H9 (cell line): ENCODE data around the gene SLC25A41. TPM values are rescaled to one million over a fixed set of nuclear protein-coding genes. Genes with fewer than 3 reads are reported as not detected.
"Not testable (repeated sequence)": the region's sequence is repeated elsewhere in the genome, so short reads cannot be mapped to it uniquely, and the experiment has no call there.

Experiments
- DNase-seq: peaks from one replicate; pipeline ENCODE4 v3.0.0-alpha.2; 2017
- H2AFZ ChIP-seq: one replicate; pipeline ENCODE4 v1.6.1; 2013; ENCODE audit warnings: mild to moderate bottlenecking, low read length, control low read depth, moderate library complexity
- H2AK5ac ChIP-seq: 2 replicates; pipeline ENCODE4 v1.6.1; 2013; ENCODE audit warnings: low read length, control low read depth, mixed read lengths; ENCODE audit not compliant: insufficient read length
- H2BK120ac ChIP-seq: one replicate; pipeline ENCODE4 v1.6.1; 2013; ENCODE audit warnings: low read depth, mild to moderate bottlenecking, low read length, control low read depth, inconsistent platforms; ENCODE audit not compliant: poor library complexity, severe bottlenecking
- H2BK12ac ChIP-seq: 2 replicates; pipeline ENCODE4 v1.6.1; 2013; ENCODE audit warnings: low read length, control low read depth, mixed read lengths, low read depth; ENCODE audit not compliant: insufficient read length
- H2BK15ac ChIP-seq: 2 replicates; pipeline ENCODE4 v1.6.1; 2013; ENCODE audit warnings: low read depth, low read length, control low read depth
- H2BK20ac ChIP-seq: one replicate; pipeline ENCODE4 v1.6.1; 2013; ENCODE audit warnings: low read depth, mild to moderate bottlenecking, low read length, control low read depth, inconsistent platforms; ENCODE audit not compliant: poor library complexity, severe bottlenecking
- H2BK5ac ChIP-seq: 2 replicates; pipeline ENCODE4 v1.6.1; 2013; ENCODE audit warnings: low read length, control low read depth, mixed read lengths; ENCODE audit not compliant: insufficient read length
- H3K14ac ChIP-seq: 2 replicates; pipeline ENCODE4 v1.6.1; 2013; ENCODE audit warnings: low read length, control low read depth; ENCODE audit not compliant: insufficient read depth
- H3K18ac ChIP-seq: 2 replicates; pipeline ENCODE4 v1.6.1; 2013; ENCODE audit warnings: low read depth, mild to moderate bottlenecking, mixed read lengths, low read length, control low read depth; ENCODE audit not compliant: insufficient read length
- H3K23ac ChIP-seq: 2 replicates; pipeline ENCODE4 v1.6.1; 2013; ENCODE audit warnings: low read length, control low read depth, mixed read lengths, low read depth; ENCODE audit not compliant: insufficient read length
- H3K23me2 ChIP-seq: 2 replicates; pipeline ENCODE4 v1.6.1; 2013; ENCODE audit warnings: low read depth, mild to moderate bottlenecking, mixed read lengths, low read length, control low read depth; ENCODE audit not compliant: insufficient read length, poor library complexity, severe bottlenecking
- H3K27ac ChIP-seq: 2 replicates; pipeline ENCODE4 v1.5.1; 2013; ENCODE audit warnings: low read length, control low read depth, mixed read lengths, low read depth; ENCODE audit not compliant: insufficient read length
- H3K27me3 ChIP-seq: 2 replicates; pipeline ENCODE4 v1.6.1; 2013; ENCODE audit warnings: low read length, control low read depth, inconsistent platforms; ENCODE audit not compliant: insufficient read depth
- H3K4ac ChIP-seq: 2 replicates; pipeline ENCODE4 v1.6.1; 2013; ENCODE audit warnings: low read depth, mild to moderate bottlenecking, control low read depth, inconsistent platforms, low read length, moderate library complexity
- H3K4me1 ChIP-seq: 2 replicates; pipeline ENCODE4 v1.6.1; 2013; ENCODE audit warnings: low read length, control low read depth, inconsistent platforms; ENCODE audit not compliant: insufficient read depth
- H3K4me2 ChIP-seq: 2 replicates; pipeline ENCODE4 v1.6.1; 2013; ENCODE audit warnings: low read length, control low read depth, mixed read lengths; ENCODE audit not compliant: insufficient read length, insufficient read depth
- H3K56ac ChIP-seq: 2 replicates; pipeline ENCODE4 v1.6.1; 2013; ENCODE audit warnings: low read depth, mild to moderate bottlenecking, mixed read lengths, low read length, control low read depth; ENCODE audit not compliant: insufficient read length
- H3K79me1 ChIP-seq: 2 replicates; pipeline ENCODE4 v1.6.1; 2013; ENCODE audit warnings: low read depth, mild to moderate bottlenecking, moderate library complexity, low read length, control low read depth, inconsistent platforms; ENCODE audit not compliant: insufficient read depth, poor library complexity, severe bottlenecking
- H3K79me2 ChIP-seq: 2 replicates; pipeline ENCODE4 v1.6.1; 2013; ENCODE audit warnings: low read length, control low read depth, inconsistent platforms; ENCODE audit not compliant: insufficient read depth
- H3K9ac ChIP-seq: 2 replicates; pipeline ENCODE4 v1.6.1; 2013; ENCODE audit warnings: low read length, control low read depth, mixed read lengths; ENCODE audit not compliant: insufficient read length; ENCODE audit errors: extremely low read depth
- H3K9me3 ChIP-seq: one replicate; pipeline ENCODE4 v1.6.1; 2013; ENCODE audit warnings: low read depth, low read length, inconsistent platforms; ENCODE audit not compliant: control insufficient read depth
- H3T11ph ChIP-seq: one replicate; pipeline ENCODE4 v1.6.1; 2013; ENCODE audit warnings: mild to moderate bottlenecking, low read length, control low read depth, inconsistent platforms
- H4K20me1 ChIP-seq: one replicate; pipeline ENCODE4 v1.6.1; 2013; ENCODE audit not compliant: control insufficient read depth, insufficient read length, insufficient read depth
- H4K5ac ChIP-seq: 2 replicates; pipeline ENCODE4 v1.6.1; 2013; ENCODE audit warnings: low read depth, mild to moderate bottlenecking, mixed read lengths, low read length, control low read depth; ENCODE audit not compliant: insufficient read length
- H4K8ac ChIP-seq: replicated peaks from 2 replicates; pipeline ENCODE4 v1.6.1; 2013; ENCODE audit warnings: low read length, control low read depth, mixed read lengths, low read depth; ENCODE audit not compliant: insufficient read length
- H4K91ac ChIP-seq: 2 replicates; pipeline ENCODE4 v1.6.1; 2013; ENCODE audit warnings: low read depth, mild to moderate bottlenecking, moderate library complexity, mixed read lengths, low read length, control low read depth; ENCODE audit not compliant: insufficient read length
- H3K27ac Mint-ChIP-seq, 3 experiments: 2 replicates in 2 of 3; 3 replicates in 1 of 3; pipeline ENCODE4 v1.8.0; 2020 to 2021; ENCODE audit warnings: mixed read lengths in 3 of 3, mild to moderate bottlenecking in 1 of 3, moderate library complexity in 1 of 3
- H3K27me3 Mint-ChIP-seq: 2 replicates; pipeline ENCODE4 v1.8.0; 2021; ENCODE audit warnings: low read depth, mild to moderate bottlenecking, moderate library complexity, mixed read lengths
- H3K36me3 Mint-ChIP-seq, 3 experiments: 2 replicates in 2 of 3; 3 replicates in 1 of 3; pipeline ENCODE4 v1.8.0; 2020 to 2021; ENCODE audit warnings: low read depth in 3 of 3, mixed read lengths in 3 of 3; ENCODE audit not compliant: insufficient read depth in 1 of 3
- H3K4me1 Mint-ChIP-seq, 2 experiments: 2 replicates each; pipeline ENCODE4 v1.8.0; 2020; ENCODE audit warnings: mixed read lengths in 2 of 2
- H3K4me3 Mint-ChIP-seq, 2 experiments: 2 replicates in 1 of 2; 3 replicates in 1 of 2; pipeline ENCODE4 v1.8.0; 2020 to 2021; ENCODE audit warnings: mild to moderate bottlenecking in 2 of 2, mixed read lengths in 2 of 2, moderate library complexity in 1 of 2
- H3K9me3 Mint-ChIP-seq, 2 experiments: 2 replicates in 1 of 2; 3 replicates in 1 of 2; pipeline ENCODE4 v1.8.0; 2020; ENCODE audit warnings: mild to moderate bottlenecking in 2 of 2, mixed read lengths in 2 of 2, moderate library complexity in 1 of 2
- WGBS: extraction: QIAGEN DNeasy Blood & Tissue Kit; methylation state at CpG from one replicate; pipeline ENCODE4 v1.1.7; 2013; ENCODE audit warnings: missing lambda C conversion rate, low lambda C conversion rate, mixed read lengths; ENCODE audit not compliant: insufficient read length; ENCODE audit errors: extremely low coverage; 5-methylcytosine and 5-hydroxymethylcytosine counted together
- total RNA-seq: library from RNA; stranded (reverse); gene quantifications from 2 replicates; pipeline ENCODE4 v1.2.1, GENCODE V29; 2021
- TF ChIP-seq, protein P1 (sequence below): fragments of 200-600 bp; sonication (generic); conservative IDR thresholded peaks from 3 replicates; pipeline ENCODE4 v1.8.0; 2021; ENCODE audit warnings: antibody characterized with exemption, mild to moderate bottlenecking

The SLC25A41 gene
- total RNA-seq, 1 experiment from 2014 or later, result 0.20 TPM

DNA sequence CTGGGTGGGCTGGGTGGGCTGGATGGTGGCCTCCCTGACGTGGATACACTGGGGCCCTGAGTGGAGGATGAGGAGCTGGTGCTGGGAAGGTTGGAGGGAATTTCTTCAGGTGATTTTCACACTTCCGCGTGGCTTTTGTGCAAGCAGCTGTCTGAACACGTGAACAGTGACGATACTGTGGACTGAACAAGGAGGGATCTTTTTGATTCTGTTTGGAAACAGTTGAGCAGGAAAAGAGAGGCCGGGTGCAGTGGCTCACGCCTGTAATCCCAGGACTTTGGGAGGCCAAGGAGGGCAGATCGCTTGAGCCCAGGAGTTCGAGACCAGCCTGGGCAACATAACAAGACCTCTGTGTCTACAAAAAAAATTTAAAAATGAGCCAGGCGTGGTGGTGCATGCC is 31.5 kb downstream of the SLC25A41 start:
- no peak overlapping the region; a peak in 1 of 5 replicates for H3K4me3 Mint-ChIP-seq
- H4K5ac ChIP-seq, result no peak overlapping the region

DNA sequence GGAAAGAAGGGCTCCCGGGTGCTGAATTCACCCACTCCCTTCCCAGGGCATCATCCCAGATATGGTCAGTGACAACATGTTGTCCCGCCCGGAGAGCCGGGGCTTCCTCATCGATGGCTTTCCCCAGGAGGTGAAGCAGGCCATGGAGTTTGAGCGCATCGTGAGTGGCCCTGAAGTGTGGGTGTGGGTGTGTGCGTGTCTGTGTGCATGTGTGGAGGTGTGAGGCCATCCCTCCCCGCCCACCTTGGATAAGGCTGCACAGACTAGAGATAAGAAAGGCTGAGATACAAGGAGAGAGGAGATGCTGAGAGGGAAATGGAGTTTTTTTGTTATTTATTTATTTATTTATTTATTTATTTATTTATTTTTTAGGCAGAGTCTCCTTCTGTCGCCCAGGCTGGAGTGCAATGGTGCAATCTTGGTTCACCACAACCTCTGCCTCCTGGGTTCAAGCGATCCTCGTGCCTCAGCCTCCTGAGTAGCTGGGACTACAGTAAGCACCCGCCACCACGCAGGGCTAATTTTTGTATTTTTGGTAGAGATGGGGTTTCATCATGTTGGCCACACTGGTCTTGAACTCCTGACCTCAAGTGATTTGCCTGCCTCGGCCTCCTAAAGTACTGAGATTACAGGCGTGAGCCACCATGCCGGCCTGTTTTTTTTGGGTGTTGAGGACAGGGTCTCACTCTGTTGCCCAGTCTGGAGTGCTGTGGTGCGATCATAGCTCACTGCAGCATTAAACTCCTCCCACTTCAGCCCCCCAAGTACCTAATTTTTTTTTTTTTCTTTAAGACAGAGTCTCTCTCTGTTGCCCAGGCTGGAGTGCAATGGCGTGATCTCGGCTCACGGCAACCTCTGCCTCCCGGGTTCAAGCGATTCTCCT is 33.3 kb downstream of the SLC25A41 start:
- not testable (repeated sequence) for H2AK5ac ChIP-seq, H4K20me1 ChIP-seq, H3K27ac ChIP-seq, H3K9me3 Mint-ChIP-seq, H3K4me3 Mint-ChIP-seq, H4K5ac ChIP-seq, H3K23me2 ChIP-seq, H2BK20ac ChIP-seq, H3K79me2 ChIP-seq, H3K23ac ChIP-seq, H2BK120ac ChIP-seq, H3K4me1 ChIP-seq, H3K27me3 Mint-ChIP-seq, H3T11ph ChIP-seq, H2AFZ ChIP-seq, H3K56ac ChIP-seq, H3K27me3 ChIP-seq, H3K14ac ChIP-seq, H3K4ac ChIP-seq, H3K4me1 Mint-ChIP-seq, H3K4me2 ChIP-seq, H2BK12ac ChIP-seq, H2BK5ac ChIP-seq, H3K18ac ChIP-seq, H3K9me3 ChIP-seq, H3K9ac ChIP-seq, H4K91ac ChIP-seq, H3K79me1 ChIP-seq, DNase-seq, H2BK15ac ChIP-seq, H3K36me3 Mint-ChIP-seq, H4K8ac ChIP-seq
- H3K27ac Mint-ChIP-seq, result peak overlapping the region in 1 of 3 experiments; percentile 74; a peak in 1 of 7 replicates
- no CpG with 5 or more reads among the region's 23 CpGs for WGBS

More for the DNA sequence above, 31.5 kb downstream of the SLC25A41 start:
- no peak overlapping the region for H4K8ac ChIP-seq
- H2BK15ac ChIP-seq, result no peak overlapping the region
- no peak overlapping the region for H3T11ph ChIP-seq
- no peak overlapping the region for H3K4ac ChIP-seq
- no peak overlapping the region for H3K9ac ChIP-seq
- no peak overlapping the region; a peak in 2 of 7 replicates for H3K27ac Mint-ChIP-seq
- H2BK20ac ChIP-seq, result no peak overlapping the region
- H3K27me3 Mint-ChIP-seq, result no peaks in the 10 kb centered on the region; the same call in 1 of the 2 replicates
- no peak overlapping the region for H2BK120ac ChIP-seq
- no peak overlapping the region for H4K91ac ChIP-seq
- H2AFZ ChIP-seq, result no peak overlapping the region
- no peak overlapping the region for H3K14ac ChIP-seq
- no peak overlapping the region for H3K27ac ChIP-seq
- no peaks in the 10 kb centered on the region for H3K23me2 ChIP-seq
- no peaks in the 10 kb centered on the region for H3K79me1 ChIP-seq
- H2BK12ac ChIP-seq, result no peak overlapping the region
- no CpG with 5 or more reads among the region's 10 CpGs for WGBS
- no peaks in the 10 kb centered on the region for H3K36me3 Mint-ChIP-seq
- no peaks in the 10 kb centered on the region for H3K9me3 ChIP-seq
- H2AK5ac ChIP-seq, result no peak overlapping the region
- H3K4me2 ChIP-seq, result no peak overlapping the region
- no peak overlapping the region for H3K56ac ChIP-seq
- H3K18ac ChIP-seq, result no peak overlapping the region
- no peaks in the 10 kb centered on the region; a peak in 1 of 5 replicates for H3K9me3 Mint-ChIP-seq
- no peaks in the 10 kb centered on the region for H3K27me3 ChIP-seq
- DNase-seq, result no peak
- H3K4me1 ChIP-seq, result no peaks in the 10 kb centered on the region
- H3K23ac ChIP-seq, result no peak overlapping the region
- TF ChIP-seq, protein P1, sequence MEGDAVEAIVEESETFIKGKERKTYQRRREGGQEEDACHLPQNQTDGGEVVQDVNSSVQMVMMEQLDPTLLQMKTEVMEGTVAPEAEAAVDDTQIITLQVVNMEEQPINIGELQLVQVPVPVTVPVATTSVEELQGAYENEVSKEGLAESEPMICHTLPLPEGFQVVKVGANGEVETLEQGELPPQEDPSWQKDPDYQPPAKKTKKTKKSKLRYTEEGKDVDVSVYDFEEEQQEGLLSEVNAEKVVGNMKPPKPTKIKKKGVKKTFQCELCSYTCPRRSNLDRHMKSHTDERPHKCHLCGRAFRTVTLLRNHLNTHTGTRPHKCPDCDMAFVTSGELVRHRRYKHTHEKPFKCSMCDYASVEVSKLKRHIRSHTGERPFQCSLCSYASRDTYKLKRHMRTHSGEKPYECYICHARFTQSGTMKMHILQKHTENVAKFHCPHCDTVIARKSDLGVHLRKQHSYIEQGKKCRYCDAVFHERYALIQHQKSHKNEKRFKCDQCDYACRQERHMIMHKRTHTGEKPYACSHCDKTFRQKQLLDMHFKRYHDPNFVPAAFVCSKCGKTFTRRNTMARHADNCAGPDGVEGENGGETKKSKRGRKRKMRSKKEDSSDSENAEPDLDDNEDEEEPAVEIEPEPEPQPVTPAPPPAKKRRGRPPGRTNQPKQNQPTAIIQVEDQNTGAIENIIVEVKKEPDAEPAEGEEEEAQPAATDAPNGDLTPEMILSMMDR, result no peak
- no peaks in the 10 kb centered on the region for H3K79me2 ChIP-seq
- no peaks in the 10 kb centered on the region for H3K4me1 Mint-ChIP-seq
- no peak overlapping the region for H2BK5ac ChIP-seq
- H4K20me1 ChIP-seq, result no peaks in the 10 kb centered on the region
